Sigmoid colon (tissue), 4 donors: ENCODE data around the gene BRIP1.

Source experiments
- EP300 ChIP-seq, 4 donors: sonication (generic); formaldehyde crosslinking; IDR thresholded peaks; one replicate each; pipeline ENCODE4 v1.6.1; 2017; ENCODE audit warnings: antibody characterized with exemption in 4 of 4
- POLR2A ChIP-seq, 2 donors: fragments of 450-650 bp; IDR thresholded peaks; one replicate each; pipeline ENCODE4 v1.6.1; 2016; ENCODE audit warnings: antibody characterized with exemption in 2 of 2, mild to moderate bottlenecking in 2 of 2, moderate library complexity in 2 of 2
- TF ChIP-seq, protein P1 (sequence below), 4 experiments: fragments of 450-650 bp in 3 of 4; fragments of 200-600 bp in 1 of 4; IDR thresholded peaks; one replicate each; pipeline ENCODE4 v1.5.1; 2016 to 2019; ENCODE audit warnings: antibody characterized with exemption in 4 of 4, mild to moderate bottlenecking in 3 of 4, moderate library complexity in 2 of 4

GRCh38 chr17:61699694-61700093 is 163.6 kb downstream of the BRIP1 start:
- TF ChIP-seq EP300 (IDR thresholded peaks at IDR 0.05) (no peak), POLR2A (IDR thresholded peaks at IDR 0.05) (no peak)
- TF ChIP-seq, protein P1, sequence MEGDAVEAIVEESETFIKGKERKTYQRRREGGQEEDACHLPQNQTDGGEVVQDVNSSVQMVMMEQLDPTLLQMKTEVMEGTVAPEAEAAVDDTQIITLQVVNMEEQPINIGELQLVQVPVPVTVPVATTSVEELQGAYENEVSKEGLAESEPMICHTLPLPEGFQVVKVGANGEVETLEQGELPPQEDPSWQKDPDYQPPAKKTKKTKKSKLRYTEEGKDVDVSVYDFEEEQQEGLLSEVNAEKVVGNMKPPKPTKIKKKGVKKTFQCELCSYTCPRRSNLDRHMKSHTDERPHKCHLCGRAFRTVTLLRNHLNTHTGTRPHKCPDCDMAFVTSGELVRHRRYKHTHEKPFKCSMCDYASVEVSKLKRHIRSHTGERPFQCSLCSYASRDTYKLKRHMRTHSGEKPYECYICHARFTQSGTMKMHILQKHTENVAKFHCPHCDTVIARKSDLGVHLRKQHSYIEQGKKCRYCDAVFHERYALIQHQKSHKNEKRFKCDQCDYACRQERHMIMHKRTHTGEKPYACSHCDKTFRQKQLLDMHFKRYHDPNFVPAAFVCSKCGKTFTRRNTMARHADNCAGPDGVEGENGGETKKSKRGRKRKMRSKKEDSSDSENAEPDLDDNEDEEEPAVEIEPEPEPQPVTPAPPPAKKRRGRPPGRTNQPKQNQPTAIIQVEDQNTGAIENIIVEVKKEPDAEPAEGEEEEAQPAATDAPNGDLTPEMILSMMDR (IDR thresholded peaks at IDR 0.05) = no peak
